HL-60 (cell line): ENCODE results near the gene RD3L.

Source experiments
- DNase-seq, 2 experiments: peaks; one replicate each; pipeline ENCODE4 v3.0.0-alpha.2; 2010 to 2020; ENCODE audit warnings: low read depth in 1 of 2, low spot score in 1 of 2
- H3K27ac ChIP-seq: fragments of 250-450 bp; sonication (Bioruptor Pico); replicated peaks from 2 replicates; pipeline ENCODE4 v1.5.1; 2020; ENCODE audit warnings: mild to moderate bottlenecking, moderate library complexity
- H3K27me3 ChIP-seq: fragments of 250-450 bp; sonication (Bioruptor Pico); 2 replicates; pipeline ENCODE4 v1.5.1; 2021; ENCODE audit warnings: mild to moderate bottlenecking, moderate library complexity; ENCODE audit not compliant: insufficient read depth, poor library complexity, severe bottlenecking
- H3K4me3 ChIP-seq: replicated peaks from 2 replicates; pipeline ENCODE4 v1.5.1; 2011; ENCODE audit warnings: mild to moderate bottlenecking, control low read depth, low read length; ENCODE audit not compliant: insufficient read depth
- GABPA ChIP-seq: IDR thresholded peaks from 2 replicates; pipeline ENCODE4 v1.6.1; 2012; ENCODE audit warnings: low read depth
- POLR2AphosphoS5 ChIP-seq: IDR thresholded peaks from 2 replicates; pipeline ENCODE4 v1.6.1; 2012; ENCODE audit warnings: low read depth
- REST ChIP-seq: IDR thresholded peaks from 2 replicates; pipeline ENCODE4 v1.6.1; 2012; ENCODE audit warnings: low read depth; ENCODE audit not compliant: insufficient replicate concordance
- SPI1 ChIP-seq: IDR thresholded peaks from 2 replicates; pipeline ENCODE4 v1.6.1; 2012; ENCODE audit warnings: low read depth, mild to moderate bottlenecking, borderline replicate concordance
- TF ChIP-seq, protein P1 (sequence below): IDR thresholded peaks from one replicate; pipeline ENCODE4 v1.5.1; 2011; ENCODE audit warnings: low read length, control low read depth, inconsistent platforms; ENCODE audit not compliant: insufficient read depth

Gene RD3L

DNA sequence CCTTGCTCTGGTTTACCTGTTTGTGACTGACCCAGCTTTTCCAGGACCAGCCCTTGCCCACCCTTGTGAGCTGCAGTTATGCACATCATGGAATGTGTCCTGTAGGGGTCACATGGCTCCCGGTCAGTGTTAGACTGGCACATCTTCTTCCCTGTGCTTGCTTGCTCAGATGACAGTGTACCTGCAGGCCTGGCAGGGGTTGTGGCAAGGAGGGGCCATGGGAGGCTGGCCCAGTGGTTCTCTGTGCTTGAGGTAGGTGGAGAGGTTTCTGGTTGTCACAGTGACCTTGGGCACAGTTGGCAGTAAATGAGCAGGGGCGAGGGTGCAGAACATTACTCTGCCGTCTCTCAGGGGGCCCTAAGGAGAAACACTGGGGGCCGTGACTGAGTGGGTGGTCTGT, 27.6 kb upstream of the RD3L start:
- Histone ChIP-seq H3K27ac (no peak overlapping the region), H3K27me3 (peaks cover 9% of the 10 kb centered on the region), H3K4me3 (no peak overlapping the region)
- TF ChIP-seq POLR2AphosphoS5: no peak
- TF ChIP-seq REST: no peak
- no peak for TF ChIP-seq GABPA
- no peak for TF ChIP-seq SPI1
- TF ChIP-seq, protein P1, sequence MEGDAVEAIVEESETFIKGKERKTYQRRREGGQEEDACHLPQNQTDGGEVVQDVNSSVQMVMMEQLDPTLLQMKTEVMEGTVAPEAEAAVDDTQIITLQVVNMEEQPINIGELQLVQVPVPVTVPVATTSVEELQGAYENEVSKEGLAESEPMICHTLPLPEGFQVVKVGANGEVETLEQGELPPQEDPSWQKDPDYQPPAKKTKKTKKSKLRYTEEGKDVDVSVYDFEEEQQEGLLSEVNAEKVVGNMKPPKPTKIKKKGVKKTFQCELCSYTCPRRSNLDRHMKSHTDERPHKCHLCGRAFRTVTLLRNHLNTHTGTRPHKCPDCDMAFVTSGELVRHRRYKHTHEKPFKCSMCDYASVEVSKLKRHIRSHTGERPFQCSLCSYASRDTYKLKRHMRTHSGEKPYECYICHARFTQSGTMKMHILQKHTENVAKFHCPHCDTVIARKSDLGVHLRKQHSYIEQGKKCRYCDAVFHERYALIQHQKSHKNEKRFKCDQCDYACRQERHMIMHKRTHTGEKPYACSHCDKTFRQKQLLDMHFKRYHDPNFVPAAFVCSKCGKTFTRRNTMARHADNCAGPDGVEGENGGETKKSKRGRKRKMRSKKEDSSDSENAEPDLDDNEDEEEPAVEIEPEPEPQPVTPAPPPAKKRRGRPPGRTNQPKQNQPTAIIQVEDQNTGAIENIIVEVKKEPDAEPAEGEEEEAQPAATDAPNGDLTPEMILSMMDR: no peak
- DNase-seq: no peak

GRCh38 chr14:103966631-103967030, 24.3 kb upstream of the RD3L start:
- DNase-seq: no peak
- Histone ChIP-seq H3K27ac (no peak overlapping the region), H3K27me3 (peaks cover 9% of the 10 kb centered on the region), H3K4me3 (no peak overlapping the region)
- TF ChIP-seq POLR2AphosphoS5 (no peak), REST (no peak), SPI1 (no peak), GABPA (no peak)
- TF ChIP-seq, protein P1: no peak

DNA sequence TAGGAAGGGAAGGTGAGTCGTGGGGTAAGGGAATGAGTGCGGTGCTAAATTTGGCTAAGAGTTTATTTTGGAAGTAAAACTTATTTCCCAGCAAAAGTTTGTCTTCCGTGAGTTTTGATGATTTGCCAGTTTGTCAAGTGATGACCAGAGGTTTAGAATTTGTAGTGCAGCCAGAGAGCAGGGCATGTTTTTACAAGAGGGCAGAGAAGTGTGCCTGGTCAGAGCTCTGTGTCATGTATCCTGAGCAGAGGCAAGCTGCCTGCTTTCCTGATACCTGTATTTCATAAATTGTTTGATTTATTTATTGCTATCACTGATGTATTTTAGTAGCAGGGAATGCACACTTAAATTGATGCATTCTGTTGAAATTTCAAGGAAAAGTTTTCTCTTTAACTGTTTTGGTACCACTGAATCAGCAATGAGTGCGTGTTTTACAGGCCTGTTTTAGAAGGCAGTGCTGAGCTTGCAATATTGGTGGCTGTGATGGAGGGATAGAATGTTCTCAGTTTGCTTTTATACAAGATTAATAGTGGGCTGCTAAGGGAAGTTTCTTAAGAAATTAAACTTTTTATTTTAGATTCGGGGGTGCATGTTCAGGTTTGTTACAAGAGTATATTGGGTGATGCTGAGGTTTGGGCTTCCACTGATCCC, 19.7 kb upstream of the RD3L start:
- no peak overlapping the region for H3K4me3 ChIP-seq
- H3K27ac ChIP-seq: no peak overlapping the region
- peaks cover 7% of the 10 kb centered on the region for H3K27me3 ChIP-seq
- DNase-seq: no peak
- TF ChIP-seq REST: no peak
- TF ChIP-seq SPI1: no peak
- TF ChIP-seq, protein P1: no peak
- no peak for TF ChIP-seq GABPA
- TF ChIP-seq POLR2AphosphoS5: no peak
